Caco-2 (cell line): Measurements from ENCODE around the gene UHRF1. TPM values are rescaled to one million over a fixed set of nuclear protein-coding genes. Genes with fewer than 3 reads are reported as not detected.
"Not testable (repeated sequence)": the region's sequence is repeated elsewhere in the genome, so short reads cannot be mapped to it uniquely, and the experiment has no call there.

Experiments used
- BruUV-seq: library from RNA; stranded (reverse); fragments of 400-500 nt; replicated peaks from 2 replicates; lab custom pipeline; 2021; lab: Mats Ljungman, UMichigan
- CTCF ChIA-PET: fragments of 300-600 bp; sonication (Branson Sonifier 250); formaldehyde crosslinking; loops from one replicate; lab custom pipeline; 2022; ENCODE audit warnings: antibody characterized with exemption; lab: Charles Lee
- POLR2A ChIA-PET: fragments of 300-600 bp; sonication (Branson Sonifier 250); formaldehyde crosslinking; loops from one replicate; lab custom pipeline; 2022; ENCODE audit warnings: antibody characterized with exemption; lab: Charles Lee
- DNase-seq, 2 experiments: peaks; one replicate each; pipeline versions ENCODE4 v3.0.0 to v3.0.0-alpha.2; 2020 to 2022
- H3K27me3 ChIP-seq: replicated peaks from 2 replicates; pipeline ENCODE4 v1.6.0; 2011; ENCODE audit warnings: low read length; ENCODE audit not compliant: control insufficient read depth, insufficient read depth
- H3K36me3 ChIP-seq: 2 replicates; pipeline ENCODE4 v1.5.1; 2011; ENCODE audit warnings: low read length; ENCODE audit not compliant: control insufficient read depth, insufficient read depth
- H3K4me1 ChIP-seq: fragments of 250-450 bp; sonication (Bioruptor Pico); 2 replicates; pipeline ENCODE4 v1.5.1; 2020; ENCODE audit warnings: mild to moderate bottlenecking
- H3K4me3 ChIP-seq: 2 replicates; pipeline ENCODE4 v1.5.1; 2011; ENCODE audit warnings: low read depth, mild to moderate bottlenecking, control low read depth, low read length
- H3K9me3 ChIP-seq: fragments of 250-450 bp; sonication (Bioruptor Pico); 2 replicates; pipeline ENCODE4 v1.5.1; 2020; ENCODE audit warnings: mild to moderate bottlenecking, moderate library complexity
- H3K27ac Mint-ChIP-seq: one replicate; pipeline ENCODE4 v1.8.0; 2022; ENCODE audit warnings: mixed read lengths; ENCODE audit not compliant: unreplicated experiment
- H3K27me3 Mint-ChIP-seq: one replicate; pipeline ENCODE4 v1.8.0; 2022; ENCODE audit warnings: mixed read lengths; ENCODE audit not compliant: insufficient read depth, unreplicated experiment
- H3K36me3 Mint-ChIP-seq: one replicate; pipeline ENCODE4 v1.8.0; 2022; ENCODE audit warnings: mild to moderate bottlenecking, mixed read lengths; ENCODE audit not compliant: insufficient read depth, unreplicated experiment
- H3K4me1 Mint-ChIP-seq: one replicate; pipeline ENCODE4 v1.8.0; 2022; ENCODE audit warnings: low read depth, mixed read lengths; ENCODE audit not compliant: unreplicated experiment
- H3K4me3 Mint-ChIP-seq: one replicate; pipeline ENCODE4 v1.8.0; 2022; ENCODE audit warnings: mild to moderate bottlenecking, moderate library complexity, mixed read lengths; ENCODE audit not compliant: unreplicated experiment
- H3K9me3 Mint-ChIP-seq: one replicate; pipeline ENCODE4 v1.8.0; 2022; ENCODE audit warnings: mixed read lengths; ENCODE audit not compliant: unreplicated experiment
- CTCF ChIP-seq, 2 experiments: fragments of 200-600 bp in 1 of 2; IDR thresholded peaks; 1 replicate in 1 of 2; 2 replicates in 1 of 2; pipeline versions ENCODE4 v1.5.1 to v1.8.0; 2011 to 2022; ENCODE audit warnings: antibody characterized with exemption in 1 of 2, control low read depth in 1 of 2, inconsistent platforms in 1 of 2, low read depth in 1 of 2, low read length in 1 of 2, mild to moderate bottlenecking in 1 of 2, moderate library complexity in 1 of 2; ENCODE audit not compliant: insufficient read depth in 1 of 2, severe bottlenecking in 1 of 2, unreplicated experiment in 1 of 2
- intact Hi-C: fragments of 100-400 bp; cut with micrococcal nuclease; formaldehyde crosslinking; loops from one replicate; pipeline ENCODE4 v1.10.0; 2022; ENCODE audit not compliant: unreplicated experiment
- total RNA-seq: library from RNA; stranded (reverse); gene quantifications from 2 replicates; pipeline ENCODE4 v1.2.3, GENCODE V29; 2022

Gene UHRF1
- total RNA-seq, 1 experiment from 2014 or later: 54.6 TPM

GRCh38 chr19:4939466-4939865, 30.2 kb downstream of the UHRF1 start:
- no peak overlapping the region for H3K4me3 Mint-ChIP-seq
- POLR2A ChIA-PET: interaction anchor here (0.6 kb wide), 1 partner anchor 90 kb away, joined by 8 read pairs; no protein-coding TSS in a partner anchor
- H3K36me3 Mint-ChIP-seq: peaks cover 87% of the 10 kb centered on the region
- H3K4me1 Mint-ChIP-seq: no peaks in the 10 kb centered on the region
- no peaks in the 10 kb centered on the region for H3K9me3 Mint-ChIP-seq
- no TSS peak for BruUV-seq
- TF ChIP-seq CTCF (IDR thresholded peaks at IDR 0.05; ENCODE audit: insufficient read depth in 1 of 2, low read depth in 1 of 2, low read length in 1 of 2, severe bottlenecking in 1 of 2, unreplicated experiment in 1 of 2): no peak
- no peak overlapping the region for H3K27ac Mint-ChIP-seq
- H3K36me3 ChIP-seq: no peaks in the 10 kb centered on the region; the same call in 1 of the 2 replicates
- H3K27me3 ChIP-seq: no peaks in the 10 kb centered on the region
- H3K4me3 ChIP-seq: no peak overlapping the region
- no peaks in the 10 kb centered on the region for H3K27me3 Mint-ChIP-seq
- CTCF ChIA-PET: no interaction called here
- intact Hi-C loops: no loop called here
- no peaks in the 10 kb centered on the region for H3K9me3 ChIP-seq
- DNase-seq: no peak
- H3K4me1 ChIP-seq: no peaks in the 10 kb centered on the region

- H3K27me3 Mint-ChIP-seq, H3K4me1 Mint-ChIP-seq, H3K4me1 ChIP-seq, intact Hi-C loops, H3K4me3 Mint-ChIP-seq, H3K9me3 Mint-ChIP-seq, BruUV-seq, H3K9me3 ChIP-seq, POLR2A ChIA-PET, CTCF ChIA-PET, H3K27me3 ChIP-seq, H3K36me3 ChIP-seq, H3K4me3 ChIP-seq, H3K27ac Mint-ChIP-seq, DNase-seq: not testable (repeated sequence)
- peaks cover 87% of the 10 kb centered on the region for H3K36me3 Mint-ChIP-seq
These were observed 32.4 kb downstream of the UHRF1 start for GRCh38 chr19:4941638-4942169.

GRCh38 chr19:4950650-4951049, 41.3 kb downstream of the UHRF1 start:
- H3K36me3 ChIP-seq, H3K4me1 Mint-ChIP-seq, H3K9me3 Mint-ChIP-seq, H3K4me1 ChIP-seq, H3K4me3 Mint-ChIP-seq, H3K27me3 Mint-ChIP-seq, H3K9me3 ChIP-seq, H3K27me3 ChIP-seq, H3K4me3 ChIP-seq, H3K27ac Mint-ChIP-seq, DNase-seq, BruUV-seq, CTCF ChIA-PET, intact Hi-C loops, POLR2A ChIA-PET: not testable (repeated sequence)
- peaks cover 97% of the 10 kb centered on the region for H3K36me3 Mint-ChIP-seq

- CTCF ChIA-PET: no interaction called here
- no peak overlapping the region for H3K27ac Mint-ChIP-seq
These were observed 42.4 kb downstream of the UHRF1 start for GRCh38 chr19:4951656-4952055.

More at GRCh38 chr19:4951656-4952055, 42.4 kb downstream of the UHRF1 start:
- peaks cover 95% of the 10 kb centered on the region for H3K36me3 Mint-ChIP-seq
- POLR2A ChIA-PET: no interaction called here
- no peaks in the 10 kb centered on the region for H3K9me3 ChIP-seq
- no peaks in the 10 kb centered on the region for H3K4me1 Mint-ChIP-seq
- H3K9me3 Mint-ChIP-seq: no peaks in the 10 kb centered on the region
- DNase-seq: no peak
- intact Hi-C loops: no loop called here
- H3K4me1 ChIP-seq: no peaks in the 10 kb centered on the region
- H3K4me3 ChIP-seq: no peak overlapping the region
- no peak for TF ChIP-seq CTCF (IDR thresholded peaks at IDR 0.05; ENCODE audit: insufficient read depth in 1 of 2, low read depth in 1 of 2, low read length in 1 of 2, severe bottlenecking in 1 of 2, unreplicated experiment in 1 of 2)
- no peaks in the 10 kb centered on the region for H3K27me3 Mint-ChIP-seq
- no peaks in the 10 kb centered on the region for H3K36me3 ChIP-seq
- H3K4me3 Mint-ChIP-seq: no peak overlapping the region
- no TSS peak for BruUV-seq
- H3K27me3 ChIP-seq: no peaks in the 10 kb centered on the region
